ENCODE results near the gene RNF103. TPM values are rescaled to one million over a fixed set of nuclear protein-coding genes. Genes with fewer than 3 reads are reported as not detected.
A peak's percentile ranks its signal among the peaks of the same experiment; 100 is the strongest.

The RNF103 gene
- total and polyA plus RNA-seq, 2 of the 13 experiments (the other 11 are each of a cell fraction or from before 2014, with no cell fraction given) = 19.8 to 21.1 TPM

DNA sequence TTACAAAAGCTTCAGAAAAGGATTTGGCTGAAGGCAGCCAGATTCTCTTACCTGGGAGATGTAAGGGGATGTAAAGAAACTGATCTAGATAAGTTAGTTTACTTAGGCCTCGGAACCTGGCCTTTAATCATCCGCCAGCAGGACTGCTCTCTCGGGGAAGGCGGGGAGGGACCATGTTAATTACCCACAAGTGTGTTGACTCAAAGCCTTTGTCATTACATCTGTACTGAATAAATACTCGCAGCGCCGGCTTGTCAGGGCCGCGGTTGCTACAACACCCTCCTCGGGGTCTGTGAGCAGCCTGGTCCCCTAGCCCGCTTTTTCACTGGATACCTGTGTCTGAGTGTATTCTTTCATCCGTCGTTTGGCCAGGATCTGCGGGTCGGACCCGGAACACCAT lies 67.2 kb downstream of the RNF103 start (continued):
- TF ChIP-seq HOXA3 (CRISPR knock-in tag; IDR thresholded peaks at IDR 0.05) = peak; percentile 45; the same call in 1 of the 2 replicates
- TF ChIP-seq, protein P1, sequence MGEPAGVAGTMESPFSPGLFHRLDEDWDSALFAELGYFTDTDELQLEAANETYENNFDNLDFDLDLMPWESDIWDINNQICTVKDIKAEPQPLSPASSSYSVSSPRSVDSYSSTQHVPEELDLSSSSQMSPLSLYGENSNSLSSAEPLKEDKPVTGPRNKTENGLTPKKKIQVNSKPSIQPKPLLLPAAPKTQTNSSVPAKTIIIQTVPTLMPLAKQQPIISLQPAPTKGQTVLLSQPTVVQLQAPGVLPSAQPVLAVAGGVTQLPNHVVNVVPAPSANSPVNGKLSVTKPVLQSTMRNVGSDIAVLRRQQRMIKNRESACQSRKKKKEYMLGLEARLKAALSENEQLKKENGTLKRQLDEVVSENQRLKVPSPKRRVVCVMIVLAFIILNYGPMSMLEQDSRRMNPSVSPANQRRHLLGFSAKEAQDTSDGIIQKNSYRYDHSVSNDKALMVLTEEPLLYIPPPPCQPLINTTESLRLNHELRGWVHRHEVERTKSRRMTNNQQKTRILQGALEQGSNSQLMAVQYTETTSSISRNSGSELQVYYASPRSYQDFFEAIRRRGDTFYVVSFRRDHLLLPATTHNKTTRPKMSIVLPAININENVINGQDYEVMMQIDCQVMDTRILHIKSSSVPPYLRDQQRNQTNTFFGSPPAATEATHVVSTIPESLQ (CRISPR knock-in tag; conservative IDR thresholded peaks at IDR 0.05) = no peak
- TF ChIP-seq BCL6 (CRISPR knock-in tag; IDR thresholded peaks at IDR 0.05) = peak; percentile 92
- no peak for TF ChIP-seq TOE1 (CRISPR knock-in tag; IDR thresholded peaks at IDR 0.05)
- TF ChIP-seq ZSCAN30 (CRISPR knock-in tag; IDR thresholded peaks at IDR 0.05) = no peak
- TF ChIP-seq FOXP1 (IDR thresholded peaks at IDR 0.05) = no peak
- TF ChIP-seq FOXP1 (CRISPR knock-in tag; IDR thresholded peaks at IDR 0.05) = peak; percentile 79
- TF ChIP-seq, protein P2, sequence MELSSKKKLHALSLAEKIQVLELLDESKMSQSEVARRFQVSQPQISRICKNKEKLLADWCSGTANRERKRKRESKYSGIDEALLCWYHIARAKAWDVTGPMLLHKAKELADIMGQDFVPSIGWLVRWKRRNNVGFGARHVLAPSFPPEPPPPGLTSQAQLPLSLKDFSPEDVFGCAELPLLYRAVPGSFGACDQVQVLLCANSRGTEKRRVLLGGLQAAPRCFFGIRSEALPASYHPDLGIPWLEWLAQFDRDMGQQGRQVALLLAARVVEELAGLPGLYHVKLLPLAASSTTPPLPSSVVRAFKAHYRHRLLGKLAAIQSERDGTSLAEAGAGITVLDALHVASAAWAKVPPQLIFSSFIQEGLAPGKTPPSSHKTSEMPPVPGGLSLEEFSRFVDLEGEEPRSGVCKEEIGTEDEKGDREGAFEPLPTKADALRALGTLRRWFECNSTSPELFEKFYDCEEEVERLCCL (CRISPR knock-in tag; IDR thresholded peaks at IDR 0.05; ENCODE audit: borderline replicate concordance) = no peak
- TF ChIP-seq, protein P3, sequence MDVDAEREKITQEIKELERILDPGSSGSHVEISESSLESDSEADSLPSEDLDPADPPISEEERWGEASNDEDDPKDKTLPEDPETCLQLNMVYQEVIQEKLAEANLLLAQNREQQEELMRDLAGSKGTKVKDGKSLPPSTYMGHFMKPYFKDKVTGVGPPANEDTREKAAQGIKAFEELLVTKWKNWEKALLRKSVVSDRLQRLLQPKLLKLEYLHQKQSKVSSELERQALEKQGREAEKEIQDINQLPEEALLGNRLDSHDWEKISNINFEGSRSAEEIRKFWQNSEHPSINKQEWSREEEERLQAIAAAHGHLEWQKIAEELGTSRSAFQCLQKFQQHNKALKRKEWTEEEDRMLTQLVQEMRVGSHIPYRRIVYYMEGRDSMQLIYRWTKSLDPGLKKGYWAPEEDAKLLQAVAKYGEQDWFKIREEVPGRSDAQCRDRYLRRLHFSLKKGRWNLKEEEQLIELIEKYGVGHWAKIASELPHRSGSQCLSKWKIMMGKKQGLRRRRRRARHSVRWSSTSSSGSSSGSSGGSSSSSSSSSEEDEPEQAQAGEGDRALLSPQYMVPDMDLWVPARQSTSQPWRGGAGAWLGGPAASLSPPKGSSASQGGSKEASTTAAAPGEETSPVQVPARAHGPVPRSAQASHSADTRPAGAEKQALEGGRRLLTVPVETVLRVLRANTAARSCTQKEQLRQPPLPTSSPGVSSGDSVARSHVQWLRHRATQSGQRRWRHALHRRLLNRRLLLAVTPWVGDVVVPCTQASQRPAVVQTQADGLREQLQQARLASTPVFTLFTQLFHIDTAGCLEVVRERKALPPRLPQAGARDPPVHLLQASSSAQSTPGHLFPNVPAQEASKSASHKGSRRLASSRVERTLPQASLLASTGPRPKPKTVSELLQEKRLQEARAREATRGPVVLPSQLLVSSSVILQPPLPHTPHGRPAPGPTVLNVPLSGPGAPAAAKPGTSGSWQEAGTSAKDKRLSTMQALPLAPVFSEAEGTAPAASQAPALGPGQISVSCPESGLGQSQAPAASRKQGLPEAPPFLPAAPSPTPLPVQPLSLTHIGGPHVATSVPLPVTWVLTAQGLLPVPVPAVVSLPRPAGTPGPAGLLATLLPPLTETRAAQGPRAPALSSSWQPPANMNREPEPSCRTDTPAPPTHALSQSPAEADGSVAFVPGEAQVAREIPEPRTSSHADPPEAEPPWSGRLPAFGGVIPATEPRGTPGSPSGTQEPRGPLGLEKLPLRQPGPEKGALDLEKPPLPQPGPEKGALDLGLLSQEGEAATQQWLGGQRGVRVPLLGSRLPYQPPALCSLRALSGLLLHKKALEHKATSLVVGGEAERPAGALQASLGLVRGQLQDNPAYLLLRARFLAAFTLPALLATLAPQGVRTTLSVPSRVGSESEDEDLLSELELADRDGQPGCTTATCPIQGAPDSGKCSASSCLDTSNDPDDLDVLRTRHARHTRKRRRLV (CRISPR knock-in tag; IDR thresholded peaks at IDR 0.05) = peak; percentile 27; the same call in 1 of the 2 replicates
- peak; percentile 67; the same call in 1 of the 2 replicates for TF ChIP-seq ZBTB38 (CRISPR knock-in tag; IDR thresholded peaks at IDR 0.05)
- TF ChIP-seq, protein P4, sequence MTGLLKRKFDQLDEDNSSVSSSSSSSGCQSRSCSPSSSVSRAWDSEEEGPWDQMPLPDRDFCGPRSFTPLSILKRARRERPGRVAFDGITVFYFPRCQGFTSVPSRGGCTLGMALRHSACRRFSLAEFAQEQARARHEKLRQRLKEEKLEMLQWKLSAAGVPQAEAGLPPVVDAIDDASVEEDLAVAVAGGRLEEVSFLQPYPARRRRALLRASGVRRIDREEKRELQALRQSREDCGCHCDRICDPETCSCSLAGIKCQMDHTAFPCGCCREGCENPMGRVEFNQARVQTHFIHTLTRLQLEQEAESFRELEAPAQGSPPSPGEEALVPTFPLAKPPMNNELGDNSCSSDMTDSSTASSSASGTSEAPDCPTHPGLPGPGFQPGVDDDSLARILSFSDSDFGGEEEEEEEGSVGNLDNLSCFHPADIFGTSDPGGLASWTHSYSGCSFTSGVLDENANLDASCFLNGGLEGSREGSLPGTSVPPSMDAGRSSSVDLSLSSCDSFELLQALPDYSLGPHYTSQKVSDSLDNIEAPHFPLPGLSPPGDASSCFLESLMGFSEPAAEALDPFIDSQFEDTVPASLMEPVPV (CRISPR knock-in tag; IDR thresholded peaks at IDR 0.05) = no peak
- TF ChIP-seq ZNF562 (CRISPR knock-in tag; IDR thresholded peaks at IDR 0.05; ENCODE audit: borderline replicate concordance) = no peak
- peak; percentile 66 for TF ChIP-seq ZSCAN9 (CRISPR knock-in tag; IDR thresholded peaks at IDR 0.05; ENCODE audit: borderline replicate concordance)
- TF ChIP-seq, protein P5, sequence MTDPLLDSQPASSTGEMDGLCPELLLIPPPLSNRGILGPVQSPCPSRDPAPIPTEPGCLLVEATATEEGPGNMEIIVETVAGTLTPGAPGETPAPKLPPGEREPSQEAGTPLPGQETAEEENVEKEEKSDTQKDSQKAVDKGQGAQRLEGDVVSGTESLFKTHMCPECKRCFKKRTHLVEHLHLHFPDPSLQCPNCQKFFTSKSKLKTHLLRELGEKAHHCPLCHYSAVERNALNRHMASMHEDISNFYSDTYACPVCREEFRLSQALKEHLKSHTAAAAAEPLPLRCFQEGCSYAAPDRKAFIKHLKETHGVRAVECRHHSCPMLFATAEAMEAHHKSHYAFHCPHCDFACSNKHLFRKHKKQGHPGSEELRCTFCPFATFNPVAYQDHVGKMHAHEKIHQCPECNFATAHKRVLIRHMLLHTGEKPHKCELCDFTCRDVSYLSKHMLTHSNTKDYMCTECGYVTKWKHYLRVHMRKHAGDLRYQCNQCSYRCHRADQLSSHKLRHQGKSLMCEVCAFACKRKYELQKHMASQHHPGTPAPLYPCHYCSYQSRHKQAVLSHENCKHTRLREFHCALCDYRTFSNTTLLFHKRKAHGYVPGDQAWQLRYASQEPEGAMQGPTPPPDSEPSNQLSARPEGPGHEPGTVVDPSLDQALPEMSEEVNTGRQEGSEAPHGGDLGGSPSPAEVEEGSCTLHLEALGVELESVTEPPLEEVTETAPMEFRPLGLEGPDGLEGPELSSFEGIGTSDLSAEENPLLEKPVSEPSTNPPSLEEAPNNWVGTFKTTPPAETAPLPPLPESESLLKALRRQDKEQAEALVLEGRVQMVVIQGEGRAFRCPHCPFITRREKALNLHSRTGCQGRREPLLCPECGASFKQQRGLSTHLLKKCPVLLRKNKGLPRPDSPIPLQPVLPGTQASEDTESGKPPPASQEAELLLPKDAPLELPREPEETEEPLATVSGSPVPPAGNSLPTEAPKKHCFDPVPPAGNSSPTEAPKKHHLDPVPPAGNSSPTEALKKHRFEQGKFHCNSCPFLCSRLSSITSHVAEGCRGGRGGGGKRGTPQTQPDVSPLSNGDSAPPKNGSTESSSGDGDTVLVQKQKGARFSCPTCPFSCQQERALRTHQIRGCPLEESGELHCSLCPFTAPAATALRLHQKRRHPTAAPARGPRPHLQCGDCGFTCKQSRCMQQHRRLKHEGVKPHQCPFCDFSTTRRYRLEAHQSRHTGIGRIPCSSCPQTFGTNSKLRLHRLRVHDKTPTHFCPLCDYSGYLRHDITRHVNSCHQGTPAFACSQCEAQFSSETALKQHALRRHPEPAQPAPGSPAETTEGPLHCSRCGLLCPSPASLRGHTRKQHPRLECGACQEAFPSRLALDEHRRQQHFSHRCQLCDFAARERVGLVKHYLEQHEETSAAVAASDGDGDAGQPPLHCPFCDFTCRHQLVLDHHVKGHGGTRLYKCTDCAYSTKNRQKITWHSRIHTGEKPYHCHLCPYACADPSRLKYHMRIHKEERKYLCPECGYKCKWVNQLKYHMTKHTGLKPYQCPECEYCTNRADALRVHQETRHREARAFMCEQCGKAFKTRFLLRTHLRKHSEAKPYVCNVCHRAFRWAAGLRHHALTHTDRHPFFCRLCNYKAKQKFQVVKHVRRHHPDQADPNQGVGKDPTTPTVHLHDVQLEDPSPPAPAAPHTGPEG (CRISPR knock-in tag; IDR thresholded peaks at IDR 0.05) = 0 out of 2 replicates have a peak, but pooled peaks have one; percentile 38

Data from HepG2 (cell line).